HepG2 (cell line): ENCODE measurements around the gene ASGR1. TPM values are rescaled to one million over a fixed set of nuclear protein-coding genes. Genes with fewer than 3 reads are reported as not detected.

Experiments
- BATF2 ChIP-seq: sonication (generic); formaldehyde crosslinking; IDR thresholded peaks from 2 replicates; pipeline ENCODE4 v1.8.0; 2022; ENCODE audit warnings: mild to moderate bottlenecking, missing genetic modification reagents, moderate library complexity
- CREM ChIP-seq, 2 experiments: sonication (generic) in 1 of 2; formaldehyde crosslinking in 1 of 2; IDR thresholded peaks; 2 replicates each; pipeline versions ENCODE4 v1.4.0 to v1.6.1; 2016 to 2020; ENCODE audit warnings: antibody characterized with exemption in 1 of 2, mild to moderate bottlenecking in 1 of 2, missing genetic modification reagents in 1 of 2
- FOXP1 ChIP-seq, 2 experiments: fragments of 450-650 bp in 1 of 2; IDR thresholded peaks; 2 replicates each; pipeline ENCODE4 v1.6.1; 2017 to 2018; ENCODE audit warnings: antibody characterized with exemption in 1 of 2
- GATA4 ChIP-seq: sonication (generic); IDR thresholded peaks from 2 replicates; pipeline ENCODE4 v1.6.1; 2016; ENCODE audit warnings: antibody characterized with exemption, low read depth, borderline replicate concordance
- HMGXB4 ChIP-seq, 2 experiments: sonication (generic) in 1 of 2; formaldehyde crosslinking in 1 of 2; IDR thresholded peaks; 2 replicates each; pipeline versions ENCODE4 v1.4.0 to v1.6.1; 2018 to 2020; ENCODE audit warnings: missing genetic modification reagents in 2 of 2, borderline replicate concordance in 1 of 2, low read depth in 1 of 2, mild to moderate bottlenecking in 1 of 2, missing biosample characterization in 1 of 2
- HNRNPL ChIP-seq: fragments of 200-400 bp; formaldehyde crosslinking; IDR thresholded peaks from 2 replicates; pipeline ENCODE4 v1.6.1; 2017; ENCODE audit warnings: mild to moderate bottlenecking, low read depth, low read length
- HNRNPLL ChIP-seq: fragments of 200-400 bp; formaldehyde crosslinking; IDR thresholded peaks from 2 replicates; pipeline ENCODE4 v1.6.1; 2017; ENCODE audit warnings: mild to moderate bottlenecking, low read depth, low read length; ENCODE audit not compliant: poor library complexity, severe bottlenecking
- KAT8 ChIP-seq: IDR thresholded peaks from 2 replicates; pipeline ENCODE4 v1.6.1; 2016; ENCODE audit warnings: missing genetic modification reagents, missing compliant biosample characterization
- MIXL1 ChIP-seq: IDR thresholded peaks from 2 replicates; pipeline ENCODE4 v1.6.1; 2016
- MTERF4 ChIP-seq: sonication (generic); formaldehyde crosslinking; IDR thresholded peaks from 2 replicates; pipeline ENCODE4 v1.8.0; 2023; ENCODE audit warnings: mild to moderate bottlenecking, missing genetic modification reagents
- MXI1 ChIP-seq: IDR thresholded peaks from 3 replicates; pipeline ENCODE4 v1.6.1; 2012; ENCODE audit warnings: low read depth, low read length, inconsistent platforms, borderline replicate concordance
- NR2F6 ChIP-seq, 2 experiments: IDR thresholded peaks; 2 replicates each; pipeline ENCODE4 v1.6.1; 2016; ENCODE audit warnings: antibody characterized with exemption in 1 of 2, mild to moderate bottlenecking in 1 of 2
- PHF8 ChIP-seq: sonication (generic); formaldehyde crosslinking; IDR thresholded peaks from 2 replicates; pipeline ENCODE4 v1.5.0; 2020; ENCODE audit warnings: missing genetic modification reagents
- SAP130 ChIP-seq: IDR thresholded peaks from 2 replicates; pipeline ENCODE4 v1.6.1; 2016; ENCODE audit warnings: low read depth
- SKI ChIP-seq: fragments of 450-650 bp; IDR thresholded peaks from one replicate; pipeline ENCODE4 v1.6.1; 2018; ENCODE audit warnings: mild to moderate bottlenecking; ENCODE audit not compliant: partially characterized antibody
- SMARCC2 ChIP-seq: fragments of 450-650 bp; IDR thresholded peaks from 2 replicates; pipeline ENCODE4 v1.6.1; 2017; ENCODE audit warnings: antibody characterized with exemption, mild to moderate bottlenecking
- STAT5B ChIP-seq: sonication (generic); formaldehyde crosslinking; IDR thresholded peaks from 2 replicates; pipeline ENCODE4 v1.4.0; 2020; ENCODE audit warnings: missing genetic modification reagents
- THAP11 ChIP-seq: IDR thresholded peaks from 2 replicates; pipeline ENCODE4 v1.6.1; 2016; ENCODE audit warnings: missing biosample characterization, missing genetic modification reagents
- XRCC5 ChIP-seq: fragments of 200-400 bp; formaldehyde crosslinking; optimal IDR thresholded peaks from 2 replicates; pipeline ENCODE3; 2017; ENCODE audit warnings: mild to moderate bottlenecking, low read length
- ZBTB33 ChIP-seq: sonication (generic); formaldehyde crosslinking; IDR thresholded peaks from 2 replicates; pipeline ENCODE4 v1.4.0; 2020; ENCODE audit warnings: missing genetic modification reagents
- ZFAT ChIP-seq: sonication (generic); formaldehyde crosslinking; conservative IDR thresholded peaks from 2 replicates; pipeline ENCODE4 v1.8.1; 2023; ENCODE audit warnings: missing genetic modification reagents, inconsistent platforms
- ZNF101 ChIP-seq: sonication (generic); formaldehyde crosslinking; IDR thresholded peaks from 2 replicates; pipeline ENCODE4 v1.4.0; 2020; ENCODE audit warnings: mild to moderate bottlenecking, low read depth, missing genetic modification reagents, borderline replicate concordance
- ZNF501 ChIP-seq: sonication (generic); formaldehyde crosslinking; IDR thresholded peaks from 2 replicates; pipeline ENCODE4 v1.5.1; 2020; ENCODE audit warnings: mild to moderate bottlenecking, moderate library complexity, missing genetic modification reagents
- ZNF691 ChIP-seq: sonication (generic); formaldehyde crosslinking; IDR thresholded peaks from 2 replicates; pipeline ENCODE4 v1.4.0; 2020; ENCODE audit warnings: missing genetic modification reagents, low read depth, mild to moderate bottlenecking, borderline replicate concordance
- ZZZ3 ChIP-seq: sonication (generic); formaldehyde crosslinking; IDR thresholded peaks from 2 replicates; pipeline ENCODE4 v1.4.0; 2020; ENCODE audit warnings: missing genetic modification reagents, mild to moderate bottlenecking, borderline replicate concordance
- polyA plus RNA-seq, 8 experiments: library from polyadenylated mRNA; depleted of rRNA in 3 of 8; stranded (reverse) in 7 of 8; unstranded in 1 of 8; fragments of >200 nt; fragmentation: Illumina TruSeq in 4 of 8; extraction: Trizol in 4 of 8; gene quantifications; 2 replicates each; pipeline versions ENCODE4 v1.2.1 to v1.2.3, GENCODE V29; 2011 to 2016; ENCODE audit warnings: low read depth in 4 of 8, missing spikeins in 1 of 8, mixed read lengths in 1 of 8; ENCODE audit not compliant: insufficient read depth in 1 of 8
- total RNA-seq, 5 experiments: library from RNA; depleted of rRNA; stranded (reverse); fragments of >200 nt; fragmentation: Illumina TruSeq; extraction: Trizol; gene quantifications; 2 replicates each; pipeline ENCODE4 v1.2.3, GENCODE V29; 2016; ENCODE audit warnings: low read depth in 1 of 5

ASGR1 gene
- total and polyA plus RNA-seq, 2 of the 13 experiments (the other 11 are each of a cell fraction or from before 2014, with no cell fraction given) = 353 to 796 TPM

- TF ChIP-seq HNRNPL = no peak
- TF ChIP-seq ZZZ3 (CRISPR knock-in tag) = no peak
- TF ChIP-seq MTERF4 = no peak
- peak; percentile 17; the same call in 1 of the 2 replicates for TF ChIP-seq CREM (IDR thresholded peaks at IDR 0.05)
- no peak for TF ChIP-seq CREM (CRISPR knock-in tag; IDR thresholded peaks at IDR 0.05)
- no peak for TF ChIP-seq NR2F6 (IDR thresholded peaks at IDR 0.05)
- TF ChIP-seq NR2F6 (CRISPR knock-in tag; IDR thresholded peaks at IDR 0.05) = peak; percentile 23; the same call in 1 of the 2 replicates
- no peak for TF ChIP-seq ZNF501 (CRISPR knock-in tag)
- TF ChIP-seq MXI1 = no peak
- TF ChIP-seq MIXL1 (CRISPR knock-in tag) = 0 out of 2 replicates have a peak, but pooled peaks have one; percentile 41
- peak; percentile 92 for TF ChIP-seq ZBTB33 (CRISPR knock-in tag)
- no peak for TF ChIP-seq ZNF101
- TF ChIP-seq XRCC5 = peak; percentile 61
- TF ChIP-seq KAT8 (CRISPR knock-in tag) = 0 out of 2 replicates have a peak, but pooled peaks have one; percentile 39
- TF ChIP-seq ZFAT (CRISPR knock-in tag) = no peak
- TF ChIP-seq SAP130 (CRISPR knock-in tag) = peak; percentile 35; the same call in 1 of the 2 replicates
- peak; percentile 34; the same call in 1 of the 2 replicates for TF ChIP-seq THAP11 (CRISPR knock-in tag)
- TF ChIP-seq SMARCC2 = no peak
- no peak for TF ChIP-seq BATF2 (CRISPR knock-in tag)
- peak; percentile 49 for TF ChIP-seq HNRNPLL
- no peak for TF ChIP-seq SKI
- TF ChIP-seq FOXP1 (IDR thresholded peaks at IDR 0.05) = no peak
- no peak for TF ChIP-seq FOXP1 (CRISPR knock-in tag; IDR thresholded peaks at IDR 0.05)
- TF ChIP-seq ZNF691 = 0 out of 2 replicates have a peak, but pooled peaks have one; percentile 33
- no peak for TF ChIP-seq GATA4
- no peak for TF ChIP-seq STAT5B (CRISPR knock-in tag)
- peak in 1 of 2 experiments; percentile 29; a peak in 1 of 4 replicates for TF ChIP-seq HMGXB4 (CRISPR knock-in tag; IDR thresholded peaks at IDR 0.05; ENCODE audit: borderline replicate concordance in 1 of 2, low read depth in 1 of 2)
- no peak for TF ChIP-seq PHF8 (CRISPR knock-in tag)
Observed at GRCh38 chr17:7133424-7133823, 45.7 kb downstream of the ASGR1 start (continued).
